SKM-1 (cell line): ENCODE data around the gene GNB1L.
"Not testable (repeated sequence)": the region's sequence is repeated elsewhere in the genome, so short reads cannot be mapped to it uniquely, and the experiment has no call there.

Source experiments
- DNase-seq: peaks from one replicate; lab custom pipeline; 2025; ENCODE audit not compliant: unreplicated experiment; lab: John Stamatoyannopoulos, UW

The GNB1L gene

GRCh38 chr22:19890502-19891316 lies 36.0 kb upstream of the GNB1L start:
- DNase-seq: no peak

- DNase-seq: no peak
Measured at GRCh38 chr22:19889951-19890350, 35.3 kb upstream of the GNB1L start.

- DNase-seq: no peak
Measured at GRCh38 chr22:19888131-19888746, 33.6 kb upstream of the GNB1L start.

- no peak for DNase-seq
Measured at GRCh38 chr22:19887256-19887985, 32.7 kb upstream of the GNB1L start.

- peak; percentile 98 for DNase-seq
Measured at GRCh38 chr22:19886605-19887255, 32.1 kb upstream of the GNB1L start.

GRCh38 chr22:19885841-19886592 lies 31.3 kb upstream of the GNB1L start:
- no peak for DNase-seq

- no peak for DNase-seq
Measured at GRCh38 chr22:19884954-19885751, 30.5 kb upstream of the GNB1L start.

- no peak for DNase-seq
Measured at GRCh38 chr22:19884161-19884953, 29.7 kb upstream of the GNB1L start.

- not testable (repeated sequence) for DNase-seq
Measured at GRCh38 chr22:19883446-19883845, 28.8 kb upstream of the GNB1L start.

GRCh38 chr22:19882446-19883381 lies 28.0 kb upstream of the GNB1L start:
- no peak for DNase-seq

GRCh38 chr22:19880786-19881569 lies 26.3 kb upstream of the GNB1L start:
- DNase-seq: no peak

- DNase-seq: no peak
Measured at GRCh38 chr22:19879992-19880785, 25.5 kb upstream of the GNB1L start.

- no peak for DNase-seq
Measured at GRCh38 chr22:19879643-19879991, 24.9 kb upstream of the GNB1L start.

- no peak for DNase-seq
Measured at GRCh38 chr22:19879246-19879570, 24.5 kb upstream of the GNB1L start.

GRCh38 chr22:19878461-19879245 lies 24.0 kb upstream of the GNB1L start:
- DNase-seq: no peak
